Motor neuron (in vitro differentiated cells): ENCODE measurements around the gene AP3S2. TPM values are rescaled to one million over a fixed set of nuclear protein-coding genes. Genes with fewer than 3 reads are reported as not detected.
"Not testable (repeated sequence)": the region's sequence is repeated elsewhere in the genome, so short reads cannot be mapped to it uniquely, and the experiment has no call there.

Source experiments
- ATAC-seq, 8 experiments: fragments of 200-7000 bp; cut with Tn5 transposase; replicated peaks in 6 of 8; 2 replicates each; pipeline ENCODE4 v1.8.0; 2021; ENCODE audit warnings: mild to moderate bottlenecking in 8 of 8, moderate library complexity in 8 of 8
- H3K27ac ChIP-seq, 2 donors: fragments of 250-450 bp; sonication (Bioruptor Pico); 2 replicates each; pipeline ENCODE4 v1.9.0; 2021; ENCODE audit warnings: antibody characterized with exemption in 2 of 2, mild to moderate bottlenecking in 2 of 2, moderate library complexity in 1 of 2
- H3K4me1 ChIP-seq, 2 donors: fragments of 250-450 bp; sonication (Bioruptor Pico); replicated peaks in 1 of 2; 2 replicates each; pipeline ENCODE4 v1.6.1; 2021; ENCODE audit warnings: antibody characterized with exemption in 2 of 2, mild to moderate bottlenecking in 2 of 2, moderate library complexity in 1 of 2
- H3K4me3 ChIP-seq, 5 donors: fragments of 250-450 bp; sonication (Bioruptor Pico); 2 replicates each; pipeline ENCODE4 v1.9.0; 2021; ENCODE audit warnings: antibody characterized with exemption in 5 of 5, mild to moderate bottlenecking in 5 of 5, moderate library complexity in 4 of 5
- WGBS, 10 experiments: fragments of 450-650 bp; shearing (Covaris generic); methylation state at CpG; one replicate each; pipeline ENCODE4 v1.0.0; 2022; 5-methylcytosine and 5-hydroxymethylcytosine counted together
- in situ Hi-C, 9 experiments: fragments of 400-800 bp; cut with MboI; loops; one replicate each; pipeline ENCODE4 v1.15.0; 2021; ENCODE audit warnings: low sequenced_read_pairs in 9 of 9, low pct_unique_long_range_greater_than_20kb in 2 of 9; ENCODE audit not compliant: unreplicated experiment in 9 of 9
- total RNA-seq, 8 experiments: library from RNA; unstranded; fragments of 300-600 nt; gene quantifications; 2 replicates each; pipeline versions ENCODE4 v1.2.3 to v1.2.4, GENCODE V29; 2022

AP3S2 gene
- total RNA-seq, 8 experiments from 2014 or later: 35.5 to 68.8 (median 47.3) TPM

DNA sequence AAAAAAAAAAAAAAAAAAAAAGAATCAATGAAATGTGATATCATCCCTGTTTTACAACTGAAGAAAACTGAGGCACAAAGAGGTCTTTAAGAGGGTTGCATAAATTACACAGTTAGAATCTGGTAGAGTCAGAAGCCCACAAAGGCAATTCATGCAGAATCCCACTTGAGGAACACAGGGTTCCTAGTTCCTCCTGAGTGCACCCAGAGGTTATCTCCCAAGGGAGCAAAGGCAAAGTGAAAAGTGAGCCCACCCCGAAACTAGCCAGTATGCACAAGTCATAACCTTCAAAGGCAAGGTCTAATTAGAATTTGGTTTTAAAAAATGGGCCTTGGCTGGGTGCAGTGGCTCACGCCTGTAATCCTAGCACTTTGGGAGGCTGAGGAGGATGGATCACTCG lies 37.8 kb downstream of the AP3S2 start:
- Histone ChIP-seq H3K27ac (no peak overlapping the region), H3K4me3 (no peak overlapping the region), H3K4me1 (no peaks in the 10 kb centered on the region)
- 65 to 100% (median 96%) methylated on average over 1 to 3 of the region's 3 CpGs; no CpG with 5 or more reads in 4 of the 10 experiments for WGBS, 10 experiments
- ATAC-seq: no peak
- in situ Hi-C loops: no loop called here

DNA sequence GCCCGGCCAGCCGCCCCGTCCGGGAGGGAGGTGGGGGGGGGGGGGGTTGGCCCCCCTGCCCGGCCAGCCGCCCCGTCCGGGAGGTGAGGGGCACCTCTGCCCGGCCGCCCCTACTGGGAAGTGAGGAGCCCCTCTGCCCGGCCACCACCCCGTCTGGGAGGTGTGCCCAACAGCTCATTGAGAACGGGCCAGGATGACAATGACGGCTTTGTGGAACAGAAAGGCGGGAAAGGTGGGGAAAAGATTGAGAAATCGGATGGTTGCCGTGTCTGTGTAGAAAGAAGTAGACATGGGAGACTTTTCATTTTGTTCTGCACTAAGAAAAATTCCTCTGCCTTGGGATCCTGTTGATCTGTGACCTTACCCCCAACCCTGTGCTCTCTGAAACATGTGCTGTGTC lies 38.9 kb downstream of the AP3S2 start:
- ATAC-seq, in situ Hi-C loops, H3K4me1 ChIP-seq, H3K27ac ChIP-seq, H3K4me3 ChIP-seq: not testable (repeated sequence)
- WGBS, 10 experiments: no CpG with 5 or more reads among the region's 17 CpGs

DNA sequence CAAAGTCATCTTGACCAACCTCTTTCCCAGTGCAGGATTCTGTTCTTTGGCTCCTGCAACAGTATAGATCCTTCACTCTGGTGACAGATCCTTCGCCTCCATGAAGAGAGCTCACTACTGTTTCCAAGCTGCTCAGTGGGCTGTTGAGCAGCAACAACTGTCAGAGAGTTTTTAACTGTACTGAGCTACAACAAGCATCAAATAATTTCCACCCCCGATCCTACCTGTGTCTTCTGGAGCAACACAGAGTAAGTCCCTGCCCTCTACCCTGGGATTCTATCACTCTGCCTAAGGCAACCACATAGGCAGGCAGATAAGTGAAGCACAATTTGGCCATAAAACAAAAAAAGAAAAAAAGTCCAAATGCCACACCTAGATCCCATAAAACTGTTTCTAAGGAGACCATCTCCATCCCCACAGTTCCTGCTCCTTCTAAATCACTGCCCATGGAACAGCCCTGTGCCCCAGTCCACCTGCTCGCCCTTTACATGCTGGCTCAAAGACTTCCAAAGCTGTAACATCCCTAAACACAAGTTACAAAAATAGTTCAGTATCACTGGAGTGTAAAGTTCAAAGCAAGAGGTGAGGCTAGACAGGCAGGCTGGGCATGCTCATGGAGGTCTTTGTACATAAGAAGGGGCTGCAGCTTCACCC lies 41.3 kb downstream of the AP3S2 start:
- H3K27ac ChIP-seq: no peak overlapping the region
- no peak for ATAC-seq
- WGBS, 10 experiments: 90 to 100% (median 95%) methylated on average over 1 to 3 of the region's 3 CpGs; no CpG with 5 or more reads in 2 of the 10 experiments
- in situ Hi-C loops: no loop called here
- H3K4me3 ChIP-seq: no peak overlapping the region
- no peaks in the 10 kb centered on the region for H3K4me1 ChIP-seq

DNA sequence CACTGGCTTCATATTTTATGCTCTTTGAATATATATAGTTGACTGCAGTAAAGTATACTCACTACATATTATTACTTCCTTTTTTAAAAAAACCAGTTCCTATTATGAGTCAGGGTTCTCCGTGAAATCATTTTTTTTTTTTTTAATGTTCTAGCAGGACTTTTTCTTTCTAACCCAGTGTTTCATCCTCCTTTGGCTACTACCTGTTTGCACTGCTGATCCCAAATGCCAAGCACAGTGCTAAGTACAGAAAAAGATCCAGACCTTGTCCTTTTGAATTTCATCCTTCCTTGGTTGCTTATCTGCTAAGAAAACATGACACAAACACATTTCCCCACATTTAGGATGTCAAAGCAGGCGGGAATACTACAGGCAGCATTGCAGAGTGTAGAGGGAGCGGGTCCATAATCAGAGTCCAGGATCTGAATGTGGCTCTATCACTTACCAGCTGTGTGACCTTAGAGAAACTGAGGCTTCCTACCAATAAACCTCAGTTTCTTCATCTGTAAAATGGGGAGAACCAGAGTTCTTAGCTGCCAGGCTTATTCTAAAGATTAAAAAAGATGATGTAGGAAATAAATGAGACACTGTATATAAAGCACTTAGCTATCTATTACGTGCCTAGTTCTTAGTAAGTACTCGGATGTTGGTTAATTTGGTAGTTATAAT lies 42.0 kb downstream of the AP3S2 start:
- ATAC-seq: no peak
- in situ Hi-C loops: no loop called here

DNA sequence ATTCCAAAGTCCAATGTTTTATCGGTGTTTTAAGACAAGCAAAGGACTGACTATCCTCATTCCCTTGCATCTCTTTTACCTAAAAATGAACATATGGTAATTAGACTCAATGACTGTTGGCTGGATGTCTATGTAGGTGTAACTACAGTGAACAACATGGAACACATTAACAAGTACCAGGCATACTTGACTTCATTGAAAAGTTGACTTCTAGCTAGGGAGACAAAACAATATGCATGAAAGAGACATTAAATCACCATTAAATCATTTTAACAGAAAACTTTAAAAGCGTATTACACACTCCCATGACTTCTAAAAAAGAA lies 44.9 kb downstream of the AP3S2 start:
- Histone ChIP-seq H3K4me3 (no peak overlapping the region), H3K27ac (no peak overlapping the region), H3K4me1 (no peaks in the 10 kb centered on the region)
- 0 to 100% (median 100%) methylated on average over 1 to 2 of the region's 2 CpGs; no CpG with 5 or more reads in 1 of the 10 experiments for WGBS, 10 experiments
- ATAC-seq: peak in 2 of 8 experiments; percentile 84 to 87
- in situ Hi-C loops: no loop called here

More for the DNA sequence above, 42.0 kb downstream of the AP3S2 start:
- WGBS, 10 experiments: 86 to 100% (median 97%) methylated on average over 2 to 5 of the region's 5 CpGs; no CpG with 5 or more reads in 1 of the 10 experiments
- H3K4me3 ChIP-seq: no peak overlapping the region
- no peak overlapping the region for H3K27ac ChIP-seq
- no peaks in the 10 kb centered on the region for H3K4me1 ChIP-seq

DNA sequence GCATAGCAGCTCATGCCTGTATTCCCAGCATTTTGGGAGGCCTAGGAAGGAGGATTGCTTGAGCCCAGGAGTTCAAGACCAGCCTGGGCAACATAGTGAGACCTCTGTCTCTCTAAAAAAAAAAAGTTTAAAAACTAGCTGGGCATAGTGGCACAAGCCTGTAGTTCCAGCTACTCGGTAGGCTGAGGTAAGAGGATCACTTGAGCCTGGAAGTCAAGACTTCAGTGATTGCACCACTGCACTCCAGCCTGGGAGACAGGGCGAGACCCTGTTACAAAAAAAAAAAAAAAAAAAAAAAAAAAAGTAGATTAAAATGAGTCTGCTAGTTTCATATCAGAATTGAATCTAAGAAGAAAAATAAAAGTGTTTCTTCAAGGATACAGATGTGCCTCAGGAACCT lies 46.7 kb downstream of the AP3S2 start:
- WGBS, 10 experiments: 80 to 100% (median 100%) methylated on average over 1 to 2 of the region's 2 CpGs; no CpG with 5 or more reads in 3 of the 10 experiments
- Histone ChIP-seq H3K4me3 (no peak overlapping the region), H3K27ac (no peak overlapping the region), H3K4me1 (no peaks in the 10 kb centered on the region)
- ATAC-seq: no peak
- in situ Hi-C loops: no loop called here

DNA sequence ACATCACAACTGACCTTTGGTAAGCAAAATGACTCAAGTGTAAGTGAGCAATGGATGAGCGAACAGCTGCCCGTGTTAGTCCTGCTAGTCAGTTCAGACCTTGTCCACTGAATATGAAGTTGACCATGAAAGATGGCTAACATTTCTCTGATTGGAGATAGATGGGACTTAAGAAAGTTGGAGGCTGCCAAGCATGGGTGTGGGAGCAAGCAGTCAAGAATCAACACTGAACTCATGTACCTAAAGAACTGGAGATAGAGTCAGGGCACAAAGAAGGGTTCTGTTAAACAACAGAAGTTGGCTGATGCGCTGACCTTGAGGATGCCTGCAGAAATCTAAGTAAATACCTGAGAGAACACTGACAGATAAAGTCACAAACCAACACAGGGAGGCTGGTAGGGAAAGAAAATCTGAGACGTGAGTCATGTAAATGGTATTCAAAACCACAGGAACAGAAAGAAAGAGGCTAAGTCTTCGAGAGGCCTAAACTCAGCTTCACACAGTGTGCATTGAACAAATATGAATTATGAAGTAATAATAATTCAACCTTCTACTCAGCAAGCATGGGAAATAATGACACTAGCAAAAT lies 48.4 kb downstream of the AP3S2 start:
- ATAC-seq: peak in 2 of 8 experiments; percentile 61 to 64
- Histone ChIP-seq H3K4me3 (no peak overlapping the region), H3K27ac (no peak overlapping the region), H3K4me1 (no peaks in the 10 kb centered on the region)
- WGBS, 10 experiments: 13 to 100% (median 80%) methylated on average over 1 to 5 of the region's 5 CpGs; no CpG with 5 or more reads in 1 of the 10 experiments
- in situ Hi-C loops: no loop called here

DNA sequence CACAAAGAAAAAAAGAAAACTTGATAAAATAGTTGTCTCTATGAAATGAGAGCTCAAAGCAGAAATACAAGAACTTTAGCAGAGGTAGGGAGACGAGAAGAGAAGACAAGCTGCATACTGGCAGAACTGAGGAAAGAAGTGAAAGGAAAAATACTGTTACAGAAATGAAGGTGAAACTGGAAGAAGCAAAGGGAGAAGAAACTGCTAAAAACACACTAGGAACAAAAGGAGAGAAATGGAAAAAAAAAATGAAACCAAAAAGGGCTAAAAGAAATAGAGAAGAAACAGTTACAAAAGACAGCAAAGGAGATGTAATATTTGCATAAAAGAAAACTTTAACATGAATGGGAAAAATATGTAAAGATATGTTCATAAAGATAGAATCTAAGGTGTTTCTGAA lies 51.8 kb downstream of the AP3S2 start:
- WGBS, 10 experiments: 80 to 100% (median 91%) methylated on average over 1 of the region's 1 CpG
- H3K27ac ChIP-seq: no peak overlapping the region
- no peaks in the 10 kb centered on the region for H3K4me1 ChIP-seq
- no peak overlapping the region for H3K4me3 ChIP-seq
- no peak for ATAC-seq
- in situ Hi-C loops: no loop called here

DNA sequence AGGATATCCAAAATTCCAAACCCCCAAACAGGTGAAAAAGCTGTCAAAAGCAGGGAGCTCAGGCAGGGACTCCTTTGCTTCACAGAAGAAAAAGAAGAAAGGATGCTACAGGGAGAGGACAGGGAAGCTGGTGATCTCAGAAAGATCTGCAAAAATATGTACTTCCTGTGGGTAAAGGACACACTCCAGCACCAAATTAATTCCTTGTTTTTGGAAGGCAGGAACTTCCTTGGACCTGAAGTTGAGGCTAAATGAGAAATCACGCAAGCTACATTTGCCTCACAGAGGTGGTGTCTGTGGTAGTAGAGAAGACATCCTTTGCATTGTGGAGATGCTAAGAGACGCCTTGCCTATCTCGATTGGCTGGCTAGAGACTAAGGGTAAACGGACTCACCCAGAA lies 52.5 kb downstream of the AP3S2 start:
- in situ Hi-C loops: no loop called here
- no peaks in the 10 kb centered on the region for H3K4me1 ChIP-seq
- no peak for ATAC-seq
- 50 to 100% (median 83%) methylated on average over 1 to 4 of the region's 4 CpGs; no CpG with 5 or more reads in 3 of the 10 experiments for WGBS, 10 experiments
- no peak overlapping the region for H3K27ac ChIP-seq
- no peak overlapping the region for H3K4me3 ChIP-seq

DNA sequence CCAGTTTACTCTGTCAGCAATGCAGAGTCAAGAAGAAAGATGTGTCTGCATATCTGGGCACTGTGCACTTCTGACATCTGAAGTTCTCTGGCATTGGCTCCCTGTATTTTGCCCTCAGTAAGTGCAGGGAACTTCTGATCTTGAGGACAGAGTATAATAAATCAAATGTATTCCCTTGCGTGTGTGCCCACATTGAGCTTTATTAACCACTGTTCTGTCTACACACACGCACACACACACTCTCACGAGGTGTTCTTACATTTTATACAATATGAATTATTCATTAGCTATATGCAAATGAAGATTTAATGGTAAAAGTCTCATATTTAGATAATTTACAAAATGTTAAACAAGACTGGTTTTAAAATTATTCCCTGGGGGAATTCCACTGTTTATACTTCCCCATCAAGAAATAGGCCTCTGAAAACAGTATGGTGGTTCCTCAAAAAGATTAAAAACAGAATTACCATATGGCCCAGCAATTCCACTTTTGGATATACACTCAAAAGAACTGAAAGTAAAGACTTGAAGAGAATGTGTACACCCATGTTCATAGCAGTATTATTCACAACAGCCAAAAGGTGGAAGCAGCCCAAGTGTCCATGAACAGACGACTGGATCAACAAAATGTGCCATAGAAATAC lies 54.5 kb downstream of the AP3S2 start:
- H3K27ac ChIP-seq: no peak overlapping the region
- WGBS, 10 experiments: 4 to 96% (median 81%) methylated on average over 1 to 4 of the region's 4 CpGs
- H3K4me3 ChIP-seq: no peak overlapping the region
- in situ Hi-C loops: no loop called here
- no peaks in the 10 kb centered on the region for H3K4me1 ChIP-seq
- ATAC-seq: peak in 3 of 8 experiments; percentile 28 to 91 (median 42)

DNA sequence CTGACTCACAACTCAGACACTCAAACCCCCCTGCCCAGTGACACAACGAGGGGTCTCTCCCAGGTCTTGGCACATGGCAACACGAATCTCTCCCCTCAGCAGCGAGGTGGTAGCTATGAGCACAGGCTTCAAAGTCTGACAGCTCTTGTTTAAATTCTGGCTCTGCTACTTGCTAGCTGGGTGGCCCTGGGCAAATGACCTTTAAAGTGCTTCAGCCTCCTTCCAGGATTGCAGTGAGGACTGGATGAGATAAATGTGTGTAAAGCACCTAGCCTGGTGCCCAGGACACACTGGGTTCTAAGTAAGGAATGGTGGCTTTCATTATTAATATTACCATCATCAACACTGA lies 56.0 kb downstream of the AP3S2 start:
- Histone ChIP-seq H3K4me1 (no peaks in the 10 kb centered on the region), H3K4me3 (no peak overlapping the region), H3K27ac (no peak overlapping the region)
- no peak for ATAC-seq
- in situ Hi-C loops: no loop called here
- WGBS, 10 experiments: 11 to 100% (median 80%) methylated on average over 2 to 3 of the region's 3 CpGs; no CpG with 5 or more reads in 6 of the 10 experiments

DNA sequence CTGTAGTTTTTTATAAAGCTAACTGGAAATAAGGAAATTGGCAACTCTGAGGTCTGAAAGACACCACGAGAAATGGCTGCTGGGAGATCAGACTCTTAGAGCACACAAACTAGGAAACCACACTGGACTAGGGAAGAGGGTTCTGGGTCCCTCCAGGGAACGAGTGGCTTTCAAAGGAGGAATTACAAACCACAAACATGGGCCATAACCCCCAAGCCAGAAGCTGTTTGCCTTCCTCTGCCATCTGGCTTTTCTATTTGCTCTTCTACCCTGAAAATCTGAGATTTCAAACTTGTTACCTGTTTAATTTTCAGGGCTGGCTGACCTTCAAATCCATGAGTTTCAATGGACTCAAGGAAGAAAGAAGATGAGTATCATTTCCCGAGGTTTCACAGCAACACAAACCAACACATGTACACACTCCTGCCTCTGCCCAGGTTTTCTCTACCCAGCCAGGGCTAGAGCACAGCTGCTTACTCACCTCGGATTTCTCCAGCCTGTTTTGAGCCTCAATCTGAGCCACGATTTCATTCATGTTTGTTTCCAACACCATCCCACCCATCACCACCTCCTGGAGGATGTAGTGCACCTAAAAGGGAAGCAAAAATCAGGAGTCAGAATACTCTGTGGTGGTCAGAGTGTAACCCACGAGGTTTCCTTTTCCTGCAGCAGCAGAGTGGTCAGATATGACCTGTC lies 56.5 kb downstream of the AP3S2 start:
- ATAC-seq: peak in 2 of 8 experiments; percentile 18 to 29
- no peak overlapping the region for H3K27ac ChIP-seq
- 8 to 100% (median 71%) methylated on average over 2 to 5 of the region's 6 CpGs; no CpG with 5 or more reads in 2 of the 10 experiments for WGBS, 10 experiments
- no peaks in the 10 kb centered on the region for H3K4me1 ChIP-seq
- H3K4me3 ChIP-seq: no peak overlapping the region
- in situ Hi-C loops: no loop called here
